Measurements from ENCODE around the gene STN1.

STN1 gene

DNA sequence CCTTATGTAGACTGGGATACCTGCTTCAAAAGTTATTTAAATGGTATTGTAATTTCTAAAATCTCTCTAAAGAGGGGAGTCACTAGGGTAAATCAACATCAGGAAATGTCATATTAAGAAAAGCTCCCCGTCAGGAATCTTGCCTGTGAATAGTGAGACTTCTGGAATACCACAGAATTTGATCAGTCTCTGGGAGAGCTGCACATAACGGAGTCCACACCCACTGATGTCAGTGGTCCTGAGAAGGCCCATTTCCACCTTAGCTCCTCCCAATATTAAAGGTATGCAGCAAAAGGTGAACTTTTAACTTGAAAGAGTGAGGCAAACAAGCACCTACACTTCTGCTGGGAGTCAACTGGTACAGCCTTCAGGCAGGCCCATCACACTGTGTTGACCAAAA lies 27.3 kb downstream of the STN1 start:
- no peak for FAIRE-seq

GRCh38 chr10:103890194-103890658 lies 27.8 kb downstream of the STN1 start:
- no peak for FAIRE-seq

DNA sequence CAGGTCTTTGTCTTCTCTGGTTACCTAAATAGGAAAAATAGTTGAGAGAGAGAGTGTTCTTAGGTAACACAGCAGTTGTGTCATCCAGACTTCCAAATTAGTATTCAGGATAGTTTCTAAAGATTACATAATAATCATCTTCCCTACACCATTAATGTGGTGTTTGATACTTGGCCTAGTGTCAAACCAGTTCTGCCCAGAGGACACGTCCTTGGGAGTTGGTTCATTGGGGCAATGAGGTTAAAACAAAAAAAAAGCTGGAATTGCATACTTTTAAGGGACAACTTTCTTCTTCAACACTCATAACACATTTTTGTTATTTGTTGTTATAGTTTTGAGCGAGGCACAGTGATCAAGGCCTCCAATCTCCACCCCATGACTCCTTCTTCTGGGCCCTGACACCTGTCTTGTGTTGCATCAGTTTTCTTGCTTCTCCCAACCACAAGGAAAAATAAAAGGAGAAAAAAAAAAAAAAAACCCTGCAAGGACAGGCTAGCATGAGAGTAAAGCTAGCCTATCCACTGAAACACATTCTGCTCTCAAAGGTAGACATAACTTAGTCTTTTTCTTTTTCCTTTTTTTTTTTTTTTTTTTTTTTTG lies 28.8 kb downstream of the STN1 start:
- FAIRE-seq, result no peak

- FAIRE-seq, result peak; percentile 82
Measured at GRCh38 chr10:103888113-103888841, 29.7 kb downstream of the STN1 start.

DNA sequence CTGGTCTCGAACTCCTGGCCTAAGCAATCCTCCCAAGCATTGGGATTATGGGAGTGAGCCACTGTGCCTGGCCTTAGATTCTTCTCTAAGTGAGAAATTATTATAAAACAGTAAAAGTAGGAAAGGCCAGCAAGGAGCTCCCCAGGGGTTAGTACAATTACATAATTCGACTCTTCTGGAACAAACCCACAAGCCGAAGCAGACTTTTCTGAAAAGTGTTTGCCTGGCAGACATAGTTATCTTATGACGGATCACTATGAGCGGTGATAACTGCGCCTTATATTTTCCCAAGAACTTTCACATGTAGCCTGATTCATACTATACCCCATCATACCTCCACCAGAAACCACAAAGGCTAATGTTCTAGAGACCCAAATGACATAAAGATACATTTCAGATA lies 32.4 kb downstream of the STN1 start:
- FAIRE-seq, result no peak

GRCh38 chr10:103884681-103885139 lies 33.3 kb downstream of the STN1 start:
- FAIRE-seq, result peak; percentile 51

- FAIRE-seq, result no peak
Measured at GRCh38 chr10:103882285-103883007, 35.5 kb downstream of the STN1 start.

DNA sequence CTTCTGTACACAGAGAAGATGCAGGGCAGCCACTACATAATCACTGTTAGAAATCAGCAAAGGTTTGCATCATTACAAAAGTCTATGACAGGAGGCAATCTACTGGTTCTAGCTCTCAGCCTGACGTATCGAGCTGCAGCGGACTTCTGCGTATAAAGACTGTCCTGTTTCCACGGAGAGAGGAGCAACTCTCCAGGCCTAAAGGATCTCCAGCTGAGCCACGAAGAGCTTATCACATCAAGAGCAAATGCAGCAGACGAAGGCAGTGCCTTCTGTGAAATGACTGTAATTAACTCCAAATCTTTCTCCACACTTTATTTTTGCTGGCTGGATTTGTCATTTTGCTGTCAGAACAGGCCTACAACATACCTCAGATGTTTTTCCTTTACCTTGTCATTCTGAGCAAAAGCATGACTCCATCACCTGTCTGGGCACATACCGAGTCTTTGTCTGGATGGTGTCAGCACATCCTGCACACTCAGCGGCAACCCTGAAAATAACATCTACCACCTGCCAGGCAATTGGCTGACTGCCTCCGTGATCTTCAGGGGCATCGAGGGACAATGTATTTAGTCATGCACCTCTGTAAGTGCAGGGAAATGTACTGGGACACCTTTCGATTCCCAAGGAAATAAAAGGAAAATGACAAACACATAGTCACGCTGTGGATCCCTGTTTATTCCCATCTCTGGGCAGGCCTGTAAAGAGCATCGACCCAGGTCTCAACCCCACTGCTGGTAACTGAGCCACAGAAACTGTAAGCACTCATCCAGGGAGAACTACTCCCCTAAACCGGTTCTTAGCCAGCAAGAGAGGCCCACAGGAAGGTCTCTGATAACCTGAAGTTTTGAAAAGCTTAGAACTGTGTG lies 36.3 kb downstream of the STN1 start:
- FAIRE-seq, result no peak

GRCh38 chr10:103879831-103880230 lies 38.2 kb downstream of the STN1 start:
- FAIRE-seq, result no peak

DNA sequence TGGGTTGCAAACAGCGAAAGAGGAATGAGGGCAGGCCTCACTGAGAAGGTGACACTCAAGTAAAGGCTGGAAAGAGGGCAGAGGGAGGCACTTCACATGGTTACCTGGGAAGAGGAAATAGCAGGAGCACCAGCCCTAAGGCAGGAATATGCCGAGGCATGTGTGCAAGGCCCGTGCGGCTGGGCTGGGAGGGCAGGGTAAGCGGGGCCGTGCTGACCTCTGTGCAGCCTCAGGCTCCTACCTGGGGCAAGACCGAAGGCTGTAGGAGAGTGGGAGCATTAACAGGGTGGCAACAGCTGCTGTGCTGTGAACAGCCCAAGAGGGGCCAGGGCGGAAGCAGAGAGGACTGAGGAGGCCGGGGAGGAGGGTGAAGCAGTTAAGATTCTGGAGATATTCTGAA lies 38.6 kb downstream of the STN1 start:
- no peak for FAIRE-seq

GRCh38 chr10:103877861-103878260 lies 40.1 kb downstream of the STN1 start:
- no peak for FAIRE-seq

- no peak for FAIRE-seq
Measured at GRCh38 chr10:103876155-103876554, 41.8 kb downstream of the STN1 start.

DNA sequence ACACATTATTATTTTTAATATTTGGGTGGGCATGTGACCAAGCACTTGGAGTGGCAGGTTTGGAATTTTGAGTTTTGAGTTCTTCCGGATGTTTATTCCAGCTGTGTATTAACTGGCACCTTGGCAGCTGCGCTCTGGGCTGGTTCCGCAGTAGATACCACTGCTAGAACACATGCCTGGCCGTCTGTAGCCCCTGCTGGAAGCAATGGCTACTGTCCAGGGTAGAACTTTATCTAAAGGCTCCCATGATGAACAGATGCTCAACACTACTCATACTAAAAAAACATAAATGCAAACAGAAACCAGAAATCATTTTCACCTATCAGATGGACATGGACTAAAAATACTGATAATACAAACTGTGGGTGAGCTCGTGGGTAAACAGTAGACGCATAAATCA lies 43.3 kb downstream of the STN1 start:
- no peak for FAIRE-seq

GRCh38 chr10:103872137-103872931 lies 45.6 kb downstream of the STN1 start:
- FAIRE-seq, result no peak

- FAIRE-seq, result no peak
Measured at GRCh38 chr10:103871006-103871405, 47.0 kb downstream of the STN1 start.

DNA sequence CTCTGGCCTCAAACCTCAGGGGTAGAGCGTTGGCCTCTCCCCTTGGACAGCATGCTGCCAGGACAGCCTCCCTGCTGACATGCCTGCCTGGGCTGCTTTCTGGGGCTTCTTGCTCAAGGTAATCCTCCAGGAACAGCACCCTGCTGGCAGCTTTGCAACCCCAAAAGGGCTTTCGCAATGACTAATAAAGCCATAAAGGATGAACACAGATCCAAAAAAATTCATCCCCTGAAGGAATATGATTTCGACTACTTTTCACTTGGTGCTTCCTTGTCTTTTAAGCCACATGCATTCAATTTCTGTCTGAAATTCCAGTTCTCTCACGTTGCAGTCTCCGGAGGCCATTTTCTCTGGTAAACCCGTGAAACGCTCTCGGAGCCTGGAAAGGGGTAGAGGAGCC lies 47.5 kb downstream of the STN1 start:
- no peak for FAIRE-seq

DNA sequence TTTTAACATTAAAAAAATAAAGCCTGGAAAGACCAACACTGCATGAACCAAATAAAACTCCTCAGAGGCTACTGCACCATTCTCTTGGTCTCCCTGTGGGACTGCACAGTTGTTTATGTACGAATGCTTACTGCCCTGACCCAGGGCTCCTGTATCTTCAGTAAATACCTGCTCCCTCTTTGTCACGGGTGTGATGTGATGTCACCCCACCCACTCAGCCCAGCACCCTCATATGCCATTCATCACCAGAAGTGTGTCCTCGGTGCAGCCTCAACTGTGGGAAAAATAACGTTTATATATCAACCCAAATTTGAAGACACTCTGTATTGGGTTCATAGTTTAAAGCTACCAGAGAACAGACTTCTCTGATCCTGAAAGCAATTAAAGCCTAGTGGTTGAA lies 48.6 kb downstream of the STN1 start:
- no peak for FAIRE-seq

- no peak for FAIRE-seq
Measured at GRCh38 chr10:103868200-103868599, 49.8 kb downstream of the STN1 start.

- FAIRE-seq, result no peak
Measured at GRCh38 chr10:103861505-103861904, 56.5 kb downstream of the STN1 start.

GRCh38 chr10:103859161-103860086 lies 58.6 kb downstream of the STN1 start:
- peak; percentile 58 for FAIRE-seq

DNA sequence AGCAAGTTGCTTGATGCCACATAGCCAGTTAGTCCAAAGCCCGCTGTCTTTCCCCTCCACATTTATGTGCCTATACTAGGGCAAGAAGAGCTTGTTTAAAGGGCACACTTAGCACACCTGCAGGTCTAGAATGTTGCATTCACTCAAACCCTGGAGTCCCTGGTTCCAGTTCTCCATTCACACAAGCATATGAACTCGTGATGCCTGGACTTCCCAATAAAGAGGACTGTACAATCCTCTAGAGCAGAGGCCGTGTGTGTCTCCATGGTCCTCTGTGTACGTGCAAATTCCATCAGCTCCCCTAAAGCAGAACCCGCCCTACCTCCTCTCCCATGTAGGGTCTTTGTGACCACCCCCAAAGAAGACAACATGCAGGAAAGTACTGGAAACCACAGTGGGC lies 59.6 kb downstream of the STN1 start:
- FAIRE-seq, result no peak

Data from TTC549 (cell line).